OCI-LY3 (cell line): Measurements from ENCODE around the gene XBP1.

Experiments used
- H2AFZ ChIP-seq: fragments of 200-600, 300-600 bp; shearing (Covaris generic); 2 replicates; pipeline ENCODE4 v1.6.0; 2014; ENCODE audit warnings: antibody characterized with exemption, low read depth, low read length
- H3K27ac ChIP-seq: fragments of 200-600, 300-600 bp; sonication (generic); 2 replicates; pipeline ENCODE4 v1.5.1; 2014; ENCODE audit warnings: mild to moderate bottlenecking, low read length, moderate library complexity, mixed read lengths
- H3K27me3 ChIP-seq: fragments of 200-600, 300-600 bp; sonication (generic); 2 replicates; pipeline ENCODE4 v1.6.1; 2014; ENCODE audit warnings: low read depth, low read length, mixed read lengths
- H3K36me3 ChIP-seq: fragments of 200-600, 300-600 bp; sonication (generic); replicated peaks from 2 replicates; pipeline ENCODE3; 2014; ENCODE audit warnings: low read depth, low read length, mixed read lengths
- H3K4me1 ChIP-seq: fragments of 300-600, 200-600 bp; sonication (generic); 2 replicates; pipeline ENCODE4 v1.6.1; 2014; ENCODE audit warnings: low read length, mixed read lengths
- H3K4me2 ChIP-seq: fragments of 200-600, 300-600 bp; sonication (generic); 2 replicates; pipeline ENCODE4 v1.6.1; 2014; ENCODE audit warnings: low read length, mixed read lengths
- H3K4me3 ChIP-seq: fragments of 300-600, 200-600 bp; sonication (generic); 2 replicates; pipeline ENCODE4 v1.5.1; 2014; ENCODE audit warnings: antibody characterized with exemption, mild to moderate bottlenecking, low read length, moderate library complexity
- H3K79me2 ChIP-seq: fragments of 300-600, 200-600 bp; shearing (Covaris generic); 2 replicates; pipeline ENCODE4 v1.6.1; 2014; ENCODE audit warnings: mild to moderate bottlenecking, low read length, mixed read lengths
- H3K9ac ChIP-seq: fragments of 300-600, 200-600 bp; shearing (Covaris generic); 2 replicates; pipeline ENCODE4 v1.6.0; 2014; ENCODE audit warnings: mild to moderate bottlenecking, low read length, moderate library complexity
- H3K9me3 ChIP-seq: fragments of 200-600, 300-600 bp; shearing (Covaris generic); 2 replicates; pipeline ENCODE4 v1.6.1; 2014; ENCODE audit warnings: low read length, mixed read lengths; ENCODE audit not compliant: insufficient read depth
- H4K20me1 ChIP-seq: fragments of 200-600, 300-600 bp; sonication (generic); 2 replicates; pipeline ENCODE4 v1.6.1; 2016; ENCODE audit warnings: low read length, mixed read lengths; ENCODE audit not compliant: insufficient read depth
- EZH2phosphoT487 ChIP-seq: fragments of 200-600 bp; shearing (Covaris generic); IDR thresholded peaks from 2 replicates; pipeline ENCODE4 v1.6.1; 2018; ENCODE audit warnings: antibody characterized with exemption, mixed run types, low read depth
- TF ChIP-seq, protein P1 (sequence below): fragments of 200-600, 300-600 bp; sonication (generic); IDR thresholded peaks from 2 replicates; pipeline ENCODE4 v1.5.1; 2014; ENCODE audit warnings: antibody characterized with exemption, low read length, low read depth

XBP1 gene

DNA sequence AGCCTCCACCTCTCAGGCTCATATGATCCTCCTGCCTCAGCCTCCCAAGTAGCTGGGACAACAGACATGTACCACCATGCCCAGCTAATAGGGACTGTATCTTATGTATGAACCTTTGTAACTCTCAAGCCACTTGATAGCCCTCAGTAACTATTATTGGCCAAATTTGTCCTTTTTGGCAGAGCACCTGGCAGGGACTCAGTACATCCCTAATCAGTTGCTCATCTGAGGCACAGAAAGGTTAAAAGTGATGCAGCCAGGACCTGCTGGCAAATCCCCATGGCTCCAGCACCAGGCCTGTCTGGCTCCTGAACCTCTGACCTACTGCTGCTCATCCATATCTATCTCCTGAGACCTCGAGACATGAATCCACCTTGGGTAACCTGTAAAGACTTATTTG, 21.1 kb upstream of the XBP1 start:
- Histone ChIP-seq H3K4me2 (no peak overlapping the region), H3K4me1 (peaks cover 18% of the 10 kb centered on the region), H3K9ac (no peak overlapping the region)

DNA sequence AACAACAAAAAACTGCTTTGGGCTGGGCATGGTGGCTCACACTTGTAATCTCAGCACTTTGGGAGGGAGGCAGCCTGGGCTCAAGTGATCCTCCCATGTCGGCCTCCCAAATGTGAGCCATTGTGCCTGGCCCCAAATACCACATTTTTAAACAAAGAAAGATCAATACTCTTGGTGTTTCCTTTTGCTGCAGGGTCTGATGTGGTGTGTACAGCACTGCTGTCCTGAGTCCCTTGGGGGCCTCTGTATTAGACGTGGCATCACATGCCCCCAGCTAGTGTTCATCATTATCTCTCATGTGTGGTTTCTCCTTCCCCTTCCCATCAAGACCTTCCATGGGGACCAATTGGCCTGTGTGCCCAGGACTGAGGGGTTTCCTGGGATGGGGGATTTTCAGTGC, 20.5 kb upstream of the XBP1 start:
- H3K27ac ChIP-seq: no peak overlapping the region
- H3K4me3 ChIP-seq: no peak overlapping the region
- no peaks in the 10 kb centered on the region for H4K20me1 ChIP-seq
- TF ChIP-seq EZH2phosphoT487: no peak
- TF ChIP-seq, protein P1, sequence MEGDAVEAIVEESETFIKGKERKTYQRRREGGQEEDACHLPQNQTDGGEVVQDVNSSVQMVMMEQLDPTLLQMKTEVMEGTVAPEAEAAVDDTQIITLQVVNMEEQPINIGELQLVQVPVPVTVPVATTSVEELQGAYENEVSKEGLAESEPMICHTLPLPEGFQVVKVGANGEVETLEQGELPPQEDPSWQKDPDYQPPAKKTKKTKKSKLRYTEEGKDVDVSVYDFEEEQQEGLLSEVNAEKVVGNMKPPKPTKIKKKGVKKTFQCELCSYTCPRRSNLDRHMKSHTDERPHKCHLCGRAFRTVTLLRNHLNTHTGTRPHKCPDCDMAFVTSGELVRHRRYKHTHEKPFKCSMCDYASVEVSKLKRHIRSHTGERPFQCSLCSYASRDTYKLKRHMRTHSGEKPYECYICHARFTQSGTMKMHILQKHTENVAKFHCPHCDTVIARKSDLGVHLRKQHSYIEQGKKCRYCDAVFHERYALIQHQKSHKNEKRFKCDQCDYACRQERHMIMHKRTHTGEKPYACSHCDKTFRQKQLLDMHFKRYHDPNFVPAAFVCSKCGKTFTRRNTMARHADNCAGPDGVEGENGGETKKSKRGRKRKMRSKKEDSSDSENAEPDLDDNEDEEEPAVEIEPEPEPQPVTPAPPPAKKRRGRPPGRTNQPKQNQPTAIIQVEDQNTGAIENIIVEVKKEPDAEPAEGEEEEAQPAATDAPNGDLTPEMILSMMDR: no peak
- H3K9me3 ChIP-seq: no peaks in the 10 kb centered on the region
- H3K4me2 ChIP-seq: no peak overlapping the region
- H2AFZ ChIP-seq: no peak overlapping the region
- H3K36me3 ChIP-seq: no peaks in the 10 kb centered on the region
- H3K4me1 ChIP-seq: peaks cover 18% of the 10 kb centered on the region
- no peak overlapping the region for H3K9ac ChIP-seq
- H3K79me2 ChIP-seq: no peaks in the 10 kb centered on the region
- no peaks in the 10 kb centered on the region for H3K27me3 ChIP-seq

More for the DNA sequence above, 21.1 kb upstream of the XBP1 start:
- Histone ChIP-seq H3K79me2 (no peaks in the 10 kb centered on the region), H2AFZ (no peak overlapping the region), H3K4me3 (no peak overlapping the region), H4K20me1 (no peaks in the 10 kb centered on the region), H3K27ac (no peak overlapping the region), H3K27me3 (no peaks in the 10 kb centered on the region), H3K36me3 (no peaks in the 10 kb centered on the region), H3K9me3 (no peaks in the 10 kb centered on the region)
- TF ChIP-seq, protein P1: no peak
- no peak for TF ChIP-seq EZH2phosphoT487

DNA sequence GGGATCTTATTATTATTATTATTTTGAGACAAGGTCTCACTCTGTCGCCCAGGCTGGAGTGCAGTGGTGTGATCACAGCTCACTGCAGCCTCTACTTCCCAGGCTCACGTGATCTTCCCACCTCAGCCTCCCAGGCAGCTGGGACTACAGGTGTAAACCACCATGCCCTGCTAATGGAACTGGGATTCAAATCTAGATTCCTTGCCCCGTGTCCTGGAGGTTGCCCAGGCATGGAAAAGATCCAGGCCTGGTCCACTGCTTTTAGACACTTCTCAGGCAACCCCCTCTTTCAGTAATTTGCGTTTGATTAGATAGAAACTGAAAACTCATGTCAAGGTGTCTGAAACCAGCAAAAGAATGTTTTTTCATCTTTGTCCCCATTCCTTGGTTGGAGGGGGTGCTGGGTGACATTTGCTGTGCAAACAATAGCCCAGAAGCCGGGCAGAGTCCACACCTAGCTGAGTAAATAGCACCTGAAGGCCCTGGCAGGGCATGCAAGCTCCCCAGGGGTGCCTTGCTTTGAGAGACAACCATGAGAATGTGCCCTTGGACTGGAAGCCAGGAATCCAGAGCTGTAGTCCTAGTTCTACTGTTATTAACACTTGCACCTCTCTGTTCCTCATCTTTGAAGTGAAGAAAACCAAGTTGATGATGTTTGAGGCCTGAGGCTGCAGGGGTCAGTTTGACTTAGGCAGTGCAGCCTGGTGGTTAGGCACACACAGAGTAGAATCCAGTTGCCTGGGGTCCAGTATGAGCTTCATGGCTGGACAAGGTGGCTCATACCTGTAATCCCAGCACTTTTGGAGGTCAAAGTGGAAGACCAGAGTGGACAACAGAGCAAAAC, 19.1 kb upstream of the XBP1 start:
- no peaks in the 10 kb centered on the region for H4K20me1 ChIP-seq
- H3K4me2 ChIP-seq: no peak overlapping the region
- TF ChIP-seq, protein P1: no peak
- TF ChIP-seq EZH2phosphoT487: no peak
- no peak overlapping the region for H3K27ac ChIP-seq
- H3K9ac ChIP-seq: no peak overlapping the region
- H3K4me1 ChIP-seq: peaks cover 18% of the 10 kb centered on the region
- H2AFZ ChIP-seq: no peak overlapping the region
- H3K4me3 ChIP-seq: no peak overlapping the region
- H3K9me3 ChIP-seq: no peaks in the 10 kb centered on the region
- no peaks in the 10 kb centered on the region for H3K79me2 ChIP-seq
- peaks cover 10% of the 10 kb centered on the region for H3K36me3 ChIP-seq
- H3K27me3 ChIP-seq: no peaks in the 10 kb centered on the region

DNA sequence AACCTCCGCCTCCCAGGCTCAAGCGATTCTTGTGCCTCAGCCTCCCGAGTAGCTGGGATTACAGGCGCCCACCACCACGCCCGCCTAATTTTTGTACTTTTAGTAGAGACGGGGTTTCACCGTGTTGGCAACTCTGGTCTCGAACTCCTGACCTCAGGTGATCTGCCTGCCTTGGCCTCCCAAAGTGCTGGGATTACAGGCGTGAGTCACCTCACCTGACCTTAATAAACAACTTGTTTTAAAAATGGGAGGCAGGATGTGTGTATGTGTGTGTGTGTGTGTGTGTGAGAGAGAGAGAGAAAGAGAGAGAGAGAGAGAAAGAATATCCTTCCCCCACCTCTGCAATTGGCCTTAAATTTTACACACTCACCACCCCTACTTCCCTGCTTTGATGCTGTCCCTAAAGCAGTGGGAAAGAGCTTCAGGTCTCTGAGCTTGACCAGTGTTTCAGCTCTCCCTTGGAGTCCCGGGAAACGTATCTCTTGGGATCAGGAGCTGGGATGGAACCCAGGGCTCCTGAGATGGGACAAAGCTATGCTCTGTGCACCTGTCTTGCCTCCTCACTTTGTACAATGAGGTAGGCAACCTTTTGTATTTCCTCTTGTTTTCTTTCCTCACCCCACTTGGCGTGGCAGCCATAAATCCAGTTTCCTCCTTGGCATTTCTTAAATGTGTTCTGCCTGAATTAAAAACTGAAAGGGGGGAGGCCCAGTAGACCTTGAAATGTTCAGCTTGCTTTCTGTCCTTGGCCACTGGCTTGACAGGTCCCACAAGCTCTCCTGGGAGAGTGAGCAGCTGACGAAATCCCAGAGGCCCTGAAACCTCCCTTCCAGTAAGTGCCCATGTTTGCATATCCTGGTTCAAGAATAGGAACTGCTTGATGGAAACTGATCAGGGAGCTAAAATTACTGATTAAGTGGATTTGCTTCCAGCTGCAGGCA, 17.8 kb upstream of the XBP1 start:
- TF ChIP-seq, protein P1: no peak
- TF ChIP-seq EZH2phosphoT487: no peak
- Histone ChIP-seq H3K4me3 (no peak overlapping the region), H3K4me2 (no peak overlapping the region), H3K9me3 (no peaks in the 10 kb centered on the region), H2AFZ (no peak overlapping the region), H4K20me1 (no peaks in the 10 kb centered on the region), H3K9ac (no peak overlapping the region), H3K27me3 (no peaks in the 10 kb centered on the region), H3K36me3 (peaks cover 12% of the 10 kb centered on the region), H3K79me2 (no peaks in the 10 kb centered on the region), H3K27ac (no peak overlapping the region), H3K4me1 (peaks cover 18% of the 10 kb centered on the region)
